Activated CD4-positive, CD25-positive, alpha-beta regulatory T cell treated with anti-CD3 and anti-CD28 coated beads, Interleukin-2, amount 50 U/mL, for 24 hours (primary cell): ENCODE measurements around the gene FBXL19.

Source experiments
- ATAC-seq, 2 donors: fragments of 150-1000 bp; cut with Tn5 transposase; one replicate each; pipeline ENCODE4 v1.10.0; 2021; ENCODE audit warnings: mild to moderate bottlenecking in 1 of 2, moderate library complexity in 1 of 2

The FBXL19 gene

DNA sequence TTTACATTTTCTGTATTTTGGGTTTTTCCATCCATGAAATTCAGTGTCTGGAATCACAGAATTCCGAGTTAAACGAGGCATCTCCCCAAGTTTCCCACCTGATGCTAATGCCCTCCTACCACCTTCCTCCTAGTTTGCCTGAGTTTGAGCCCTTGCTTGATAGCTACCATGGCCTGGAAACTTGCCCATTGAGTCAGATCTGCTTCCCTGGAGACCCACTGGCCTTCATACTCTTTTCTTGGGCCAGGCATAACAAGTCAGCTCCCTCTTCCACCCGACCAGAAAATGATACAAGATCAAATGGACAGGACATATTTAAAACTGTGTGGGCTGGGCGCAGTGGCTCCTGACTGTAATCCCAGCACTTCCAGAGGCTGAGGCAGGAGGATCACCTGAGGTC is 44.4 kb downstream of the FBXL19 start:
- ATAC-seq = no peak

DNA sequence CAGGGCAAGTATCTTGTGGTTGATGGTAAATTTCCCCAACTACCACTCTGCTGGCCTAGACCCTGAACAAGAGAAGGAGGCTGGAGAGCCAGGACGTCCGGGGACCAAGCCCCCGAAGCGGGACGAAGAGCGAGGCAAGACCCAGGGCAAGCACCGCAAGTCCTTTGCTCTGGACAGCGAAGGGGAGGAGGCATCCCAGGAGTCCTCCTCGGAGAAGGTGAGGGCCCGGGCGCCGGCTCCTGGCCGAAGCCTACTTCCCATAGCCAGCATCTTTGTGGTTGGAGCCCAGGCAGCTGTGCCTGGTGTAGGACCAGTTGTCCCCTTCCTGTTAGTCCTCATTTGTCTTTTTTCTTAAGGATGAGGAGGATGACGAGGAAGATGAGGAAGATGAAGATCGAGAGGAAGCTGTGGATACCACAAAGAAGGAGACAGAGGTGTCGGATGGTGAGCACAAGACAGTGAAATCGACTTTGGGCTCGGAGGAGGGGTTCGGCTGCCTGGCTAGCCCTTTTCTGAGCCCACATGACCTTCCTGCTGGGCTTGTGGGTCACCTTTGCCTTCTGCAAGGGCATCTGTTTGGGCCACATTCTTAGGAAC is 46.0 kb downstream of the FBXL19 start:
- ATAC-seq = no peak

DNA sequence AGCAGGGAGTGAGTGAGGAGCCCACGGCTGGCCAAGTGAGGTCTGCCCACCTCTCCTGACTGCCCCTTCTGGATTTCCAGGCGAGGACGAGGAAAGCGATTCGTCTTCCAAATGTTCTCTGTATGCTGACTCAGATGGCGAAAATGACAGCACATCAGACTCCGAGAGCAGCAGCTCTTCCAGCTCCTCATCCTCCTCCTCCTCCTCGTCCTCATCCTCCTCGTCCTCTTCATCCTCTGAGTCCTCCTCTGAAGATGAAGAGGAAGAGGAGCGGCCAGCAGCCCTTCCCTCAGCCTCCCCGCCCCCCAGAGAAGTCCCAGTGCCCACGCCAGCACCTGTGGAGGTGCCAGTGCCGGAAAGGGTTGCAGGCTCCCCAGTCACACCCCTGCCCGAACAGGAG is 47.9 kb downstream of the FBXL19 start:
- no peak for ATAC-seq

DNA sequence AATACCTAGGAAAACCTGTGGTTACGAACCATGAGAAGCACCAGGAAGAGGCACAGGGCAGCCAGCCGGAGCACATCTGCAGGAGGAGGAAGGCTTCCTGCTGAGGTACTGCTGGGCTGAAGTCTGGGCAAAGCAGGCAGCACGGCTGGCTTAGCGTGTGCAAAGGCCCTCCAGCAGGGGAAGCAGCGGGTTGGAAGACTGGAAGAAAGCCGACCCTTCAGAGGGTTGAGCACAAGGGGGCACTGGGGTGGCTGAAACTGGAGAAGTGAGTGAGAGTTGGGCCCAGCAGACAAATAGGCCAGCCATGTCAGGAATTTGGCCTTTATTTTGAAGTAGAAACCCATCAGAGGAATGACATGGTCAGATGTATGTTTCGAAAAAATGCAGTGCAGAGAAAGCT is 49.5 kb downstream of the FBXL19 start:
- no peak for ATAC-seq

DNA sequence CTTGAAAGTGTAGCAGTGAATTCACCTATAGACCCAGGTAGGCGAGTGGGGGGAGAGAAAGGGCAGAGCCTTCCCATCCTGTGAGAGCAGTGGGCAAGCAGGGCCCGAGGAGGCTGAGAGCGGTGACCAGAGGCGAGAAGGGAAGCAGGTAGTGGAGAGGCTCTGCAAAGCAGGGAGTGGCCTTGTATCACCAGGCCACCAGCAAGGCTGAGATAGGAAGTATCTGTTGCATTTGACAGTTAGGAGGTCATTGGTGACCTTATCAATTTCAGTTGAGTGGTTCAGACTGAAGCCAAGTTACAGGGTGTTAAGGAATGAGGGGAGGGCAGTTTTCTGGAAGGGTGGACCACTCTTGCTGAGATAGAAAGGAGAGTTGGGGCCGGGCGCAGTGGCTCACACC is 51.0 kb downstream of the FBXL19 start:
- ATAC-seq = no peak

DNA sequence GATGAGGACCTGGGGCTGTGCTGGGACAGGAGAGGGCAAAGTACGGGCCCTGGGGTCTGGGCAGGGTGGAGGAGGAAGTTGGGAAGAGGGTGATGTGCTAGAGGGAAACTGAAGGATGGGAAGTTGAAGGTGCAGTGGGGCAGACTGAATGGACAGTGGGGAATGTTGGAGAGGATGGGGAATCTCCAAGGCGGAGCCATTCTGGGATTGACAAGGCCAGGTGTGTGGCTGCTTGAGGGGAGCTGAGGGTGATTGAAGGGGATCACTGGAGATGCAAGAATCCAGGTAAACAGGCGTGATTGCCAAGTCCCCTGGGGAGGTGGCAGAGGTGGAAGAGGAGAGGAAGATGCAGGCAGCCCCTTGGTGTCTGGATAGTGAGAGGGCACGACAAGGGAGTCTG is 53.1 kb downstream of the FBXL19 start:
- ATAC-seq = no peak

DNA sequence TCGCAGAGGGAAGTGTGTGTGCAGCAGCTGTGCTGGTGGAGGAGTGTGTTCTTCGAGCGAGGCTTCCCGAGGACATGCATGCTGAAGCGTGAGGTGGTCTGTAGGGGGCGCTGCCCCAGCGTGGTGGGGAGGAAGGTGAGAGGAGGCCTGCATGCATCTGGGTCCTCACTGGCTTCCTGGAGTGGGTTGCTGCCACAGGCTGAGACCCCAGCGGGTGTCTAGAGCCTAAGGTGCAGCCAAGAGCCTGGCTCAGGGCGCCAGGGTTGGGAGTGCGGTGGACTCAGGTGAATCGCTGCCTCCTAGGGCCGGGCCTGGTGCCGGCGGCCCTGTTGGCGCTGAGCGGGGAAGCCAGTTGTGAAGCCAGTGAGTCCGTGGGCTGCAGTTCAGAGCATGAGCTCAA is 54.1 kb downstream of the FBXL19 start:
- no peak for ATAC-seq

DNA sequence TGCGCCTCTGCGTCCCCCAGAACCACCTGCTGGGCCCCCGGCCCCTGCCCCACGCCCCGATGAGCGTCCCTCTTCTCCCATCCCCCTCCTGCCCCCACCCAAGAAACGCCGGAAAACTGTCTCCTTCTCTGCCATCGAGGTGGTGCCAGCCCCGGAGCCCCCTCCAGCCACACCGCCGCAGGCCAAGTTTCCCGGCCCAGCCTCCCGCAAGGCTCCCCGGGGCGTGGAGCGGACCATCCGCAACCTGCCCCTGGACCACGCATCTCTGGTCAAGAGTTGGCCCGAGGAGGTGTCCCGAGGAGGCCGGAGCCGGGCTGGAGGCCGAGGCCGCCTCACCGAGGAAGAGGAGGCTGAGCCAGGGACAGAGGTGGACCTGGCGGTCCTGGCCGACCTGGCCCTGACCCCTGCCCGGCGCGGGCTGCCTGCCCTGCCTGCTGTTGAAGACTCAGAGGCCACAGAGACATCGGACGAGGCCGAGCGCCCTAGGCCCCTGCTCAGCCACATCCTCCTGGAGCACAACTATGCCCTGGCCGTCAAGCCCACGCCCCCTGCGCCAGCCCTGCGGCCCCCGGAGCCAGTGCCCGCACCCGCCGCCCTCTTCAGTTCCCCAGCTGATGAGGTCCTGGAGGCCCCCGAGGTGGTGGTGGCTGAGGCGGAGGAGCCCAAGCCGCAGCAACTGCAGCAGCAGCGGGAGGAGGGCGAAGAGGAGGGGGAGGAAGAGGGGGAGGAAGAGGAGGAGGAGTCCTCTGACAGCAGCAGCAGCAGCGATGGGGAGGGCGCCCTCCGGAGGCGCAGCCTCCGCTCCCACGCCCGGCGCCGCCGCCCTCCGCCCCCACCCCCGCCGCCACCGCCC is 56.0 kb downstream of the FBXL19 start:
- ATAC-seq = no peak

DNA sequence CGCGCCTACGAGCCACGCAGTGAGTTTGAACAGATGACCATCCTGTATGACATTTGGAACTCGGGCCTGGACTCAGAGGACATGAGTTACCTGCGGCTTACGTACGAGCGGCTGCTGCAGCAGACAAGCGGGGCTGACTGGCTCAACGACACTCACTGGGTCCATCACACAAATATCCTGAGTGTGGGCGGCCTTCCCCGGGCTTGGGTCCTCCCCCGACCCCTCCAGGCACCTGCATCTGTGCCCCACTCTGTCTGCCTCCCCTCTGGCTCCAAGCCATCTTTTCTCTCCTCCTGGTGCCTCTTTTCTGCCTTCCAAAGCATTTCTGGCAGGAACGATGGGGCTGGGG is 56.6 kb downstream of the FBXL19 start:
- no peak for ATAC-seq

DNA sequence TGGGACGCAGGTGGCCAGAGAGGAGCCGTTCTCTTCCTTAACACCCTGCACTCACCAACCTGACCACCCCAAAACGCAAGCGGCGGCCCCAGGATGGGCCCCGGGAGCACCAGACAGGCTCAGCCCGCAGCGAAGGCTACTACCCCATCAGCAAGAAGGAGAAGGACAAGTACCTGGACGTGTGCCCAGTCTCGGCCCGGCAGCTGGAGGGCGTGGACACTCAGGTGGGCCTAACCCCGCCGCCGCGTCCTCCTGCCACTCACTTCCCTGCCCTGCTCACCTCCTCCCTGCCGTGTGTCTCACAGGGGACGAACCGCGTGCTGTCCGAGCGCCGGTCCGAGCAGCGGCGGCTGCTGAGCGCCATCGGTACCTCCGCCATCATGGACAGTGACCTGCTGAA is 57.1 kb downstream of the FBXL19 start:
- ATAC-seq = no peak

DNA sequence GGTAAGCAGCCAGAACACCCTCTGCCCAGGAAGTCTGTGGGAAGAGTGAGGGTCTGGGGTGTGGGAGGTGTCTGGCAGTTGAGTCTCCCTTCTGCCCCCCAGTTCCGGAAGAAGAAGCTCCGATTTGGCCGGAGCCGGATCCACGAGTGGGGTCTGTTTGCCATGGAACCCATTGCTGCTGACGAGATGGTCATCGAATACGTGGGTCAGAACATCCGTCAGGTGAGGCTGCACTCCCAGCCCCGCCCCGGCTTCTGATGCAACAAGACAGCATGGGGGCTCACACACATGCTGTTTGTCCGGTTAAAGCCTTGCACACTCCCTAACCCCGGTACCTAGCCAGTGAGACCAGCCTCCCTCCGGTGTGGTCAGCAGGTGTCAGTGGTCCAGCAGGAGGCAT is 57.6 kb downstream of the FBXL19 start:
- ATAC-seq = no peak

DNA sequence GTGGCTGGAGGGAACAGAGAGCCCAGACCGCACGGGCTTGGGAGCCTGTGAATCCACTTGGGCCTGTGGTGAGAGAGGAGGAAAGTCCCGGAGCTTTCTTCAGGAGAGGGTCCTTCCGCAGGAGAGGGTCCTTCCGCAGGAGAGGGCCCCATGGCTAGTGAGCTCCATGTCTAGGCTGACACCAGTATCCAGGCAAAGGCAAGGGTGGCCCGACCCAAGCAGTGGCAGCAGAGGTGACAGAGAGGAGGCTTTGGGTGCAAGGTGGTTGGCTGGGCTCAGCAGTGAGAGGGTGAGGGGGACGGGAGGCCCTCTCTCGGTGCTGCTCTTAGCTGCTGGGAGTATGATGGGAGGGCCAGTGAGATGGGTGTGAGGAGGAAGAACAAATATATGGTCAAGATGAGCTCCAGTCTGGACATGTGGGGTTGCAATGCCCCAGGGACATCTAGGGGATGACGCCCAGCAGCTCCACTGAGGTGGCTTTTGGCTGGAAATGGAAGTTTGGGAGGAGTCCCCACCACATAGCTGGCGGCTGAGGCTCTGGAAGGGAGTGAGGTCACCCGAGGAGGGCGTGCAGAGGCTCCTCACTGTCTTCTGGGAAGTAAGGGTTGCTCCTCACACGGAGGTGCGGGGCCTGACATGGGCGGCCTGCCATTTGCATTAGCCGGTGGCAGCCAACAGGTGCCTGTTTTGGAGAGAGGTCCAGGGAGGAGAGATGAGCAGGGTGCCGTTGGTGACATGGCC is 59.3 kb downstream of the FBXL19 start:
- no peak for ATAC-seq

DNA sequence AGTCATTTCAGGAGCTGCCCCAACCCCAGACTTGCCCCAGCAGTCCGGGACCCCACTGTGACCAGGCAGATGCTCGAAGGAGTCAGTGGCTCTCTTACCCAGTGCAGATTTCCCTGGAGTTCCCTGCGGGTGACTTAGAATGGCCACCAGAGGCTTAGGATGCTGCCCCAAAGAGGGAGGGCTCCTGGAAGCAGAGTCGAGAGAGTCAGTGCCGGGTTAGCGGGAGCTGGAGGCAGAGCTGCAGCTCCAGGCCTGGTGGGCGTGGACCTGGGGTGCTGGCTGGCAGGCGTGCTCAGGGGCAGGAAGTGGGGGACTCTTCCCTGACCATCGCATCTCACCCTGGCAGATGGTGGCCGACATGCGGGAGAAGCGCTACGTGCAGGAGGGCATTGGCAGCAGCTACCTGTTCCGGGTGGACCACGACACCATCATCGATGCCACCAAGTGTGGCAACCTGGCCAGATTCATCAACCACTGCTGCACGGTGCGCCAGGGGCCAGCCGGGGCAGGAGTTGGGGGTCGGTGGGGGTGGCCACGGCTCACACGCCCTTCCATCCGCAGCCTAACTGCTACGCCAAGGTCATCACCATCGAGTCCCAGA is 60.0 kb downstream of the FBXL19 start:
- ATAC-seq = no peak

DNA sequence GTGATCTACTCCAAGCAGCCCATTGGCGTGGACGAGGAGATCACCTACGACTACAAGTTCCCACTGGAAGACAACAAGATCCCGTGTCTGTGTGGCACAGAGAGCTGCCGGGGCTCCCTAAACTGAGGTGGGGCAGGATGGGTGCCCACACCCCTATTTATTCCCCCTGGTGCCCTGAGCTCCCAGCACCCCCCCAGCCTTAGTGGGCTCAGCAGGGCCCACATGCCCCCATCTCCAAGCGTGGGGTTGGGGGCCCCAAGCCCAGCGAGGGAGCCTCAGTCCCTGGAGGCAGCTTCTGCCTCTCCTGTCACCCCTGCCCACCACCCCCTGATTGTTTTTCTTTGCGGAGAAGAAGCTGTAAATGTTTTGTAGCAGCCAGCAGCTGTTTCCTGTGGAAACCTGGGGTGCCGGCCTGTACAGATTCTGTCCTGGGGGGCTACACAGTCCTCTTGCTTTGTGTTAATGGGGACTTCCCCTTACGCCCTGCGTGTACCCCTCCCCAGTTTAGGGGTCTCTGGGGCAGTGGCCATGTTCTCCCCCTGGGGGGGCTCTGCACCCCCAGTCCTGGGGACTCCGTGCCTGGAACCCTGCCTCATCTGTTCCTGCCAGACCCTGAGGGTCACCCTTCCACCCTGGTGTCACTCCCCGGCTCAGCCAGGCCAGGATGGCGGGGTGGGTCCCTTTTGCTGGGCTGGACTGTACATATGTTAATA is 60.7 kb downstream of the FBXL19 start:
- ATAC-seq = no peak

DNA sequence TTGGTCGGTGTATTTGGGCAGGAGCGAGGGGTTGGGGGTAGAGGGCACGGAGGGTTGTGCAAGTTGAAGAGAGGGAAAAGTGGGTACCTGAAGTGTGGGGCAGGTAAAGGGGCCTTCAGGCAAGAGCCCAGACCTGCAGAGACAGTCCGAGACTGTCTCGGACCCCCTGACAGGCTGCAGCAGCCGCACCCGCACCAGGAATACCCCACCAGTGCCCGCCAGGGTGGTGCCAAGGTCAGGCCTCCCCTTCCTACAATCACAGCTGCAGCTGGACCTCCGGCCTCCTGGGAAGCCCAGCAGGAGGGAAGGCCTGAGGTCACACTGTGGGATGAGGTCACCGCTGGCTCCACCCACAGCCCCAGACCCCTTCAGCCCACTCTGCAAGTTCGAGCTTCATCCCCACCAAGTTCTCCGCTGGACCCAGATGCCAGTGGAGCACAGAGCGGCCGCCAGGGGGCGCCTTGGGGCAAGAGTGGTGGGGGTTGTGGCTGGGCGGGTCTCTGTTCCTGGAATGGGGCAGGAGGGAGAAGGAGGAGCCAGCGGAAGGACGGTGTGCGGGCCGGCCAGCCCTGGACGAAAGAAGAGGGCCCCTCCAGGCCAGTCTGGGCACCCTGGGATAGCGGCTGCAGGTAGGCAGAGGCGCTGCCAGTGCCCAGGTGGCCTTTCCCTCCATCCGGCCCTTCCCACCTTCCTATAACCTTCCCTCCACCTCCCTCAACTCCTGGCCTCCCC is 61.5 kb downstream of the FBXL19 start, which contains the start of gene HSD3B7:
Gene HSD3B7 (plus strand): TSS at position 539 of the 732 bp plus-strand sequence. CDS start 452 bp downstream, outside the sequence.
- ATAC-seq = peak; percentile 67 to 79

DNA sequence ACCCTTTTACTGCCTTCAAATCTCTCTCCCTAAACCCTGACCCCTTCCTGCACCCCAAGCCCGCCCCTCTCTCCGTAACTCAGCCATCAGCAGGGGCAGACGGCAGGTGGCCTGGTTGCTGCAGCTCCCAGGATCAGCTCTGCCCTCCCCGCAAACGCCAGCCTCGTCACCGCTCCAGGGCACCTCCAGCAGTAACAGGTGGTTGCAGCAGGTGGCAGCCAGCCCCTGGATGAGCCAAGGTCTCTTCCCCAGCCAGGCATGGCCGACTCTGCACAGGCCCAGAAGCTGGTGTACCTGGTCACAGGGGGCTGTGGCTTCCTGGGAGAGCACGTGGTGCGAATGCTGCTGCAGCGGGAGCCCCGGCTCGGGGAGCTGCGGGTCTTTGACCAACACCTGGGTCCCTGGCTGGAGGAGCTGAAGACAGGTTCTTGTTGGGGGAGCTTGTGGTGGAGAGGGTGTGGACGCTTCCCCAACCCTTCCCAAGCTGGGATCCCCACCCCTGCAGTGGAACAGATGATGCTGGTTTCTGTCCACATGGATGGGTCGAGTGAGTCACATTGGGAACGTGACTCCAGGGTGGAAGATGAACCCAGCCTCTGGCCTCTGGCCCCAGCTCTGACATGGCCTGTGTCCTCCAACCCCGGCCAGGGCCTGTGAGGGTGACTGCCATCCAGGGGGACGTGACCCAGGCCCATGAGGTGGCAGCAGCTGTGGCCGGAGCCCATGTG is 62.2 kb downstream of the FBXL19 start:
- no peak for ATAC-seq

DNA sequence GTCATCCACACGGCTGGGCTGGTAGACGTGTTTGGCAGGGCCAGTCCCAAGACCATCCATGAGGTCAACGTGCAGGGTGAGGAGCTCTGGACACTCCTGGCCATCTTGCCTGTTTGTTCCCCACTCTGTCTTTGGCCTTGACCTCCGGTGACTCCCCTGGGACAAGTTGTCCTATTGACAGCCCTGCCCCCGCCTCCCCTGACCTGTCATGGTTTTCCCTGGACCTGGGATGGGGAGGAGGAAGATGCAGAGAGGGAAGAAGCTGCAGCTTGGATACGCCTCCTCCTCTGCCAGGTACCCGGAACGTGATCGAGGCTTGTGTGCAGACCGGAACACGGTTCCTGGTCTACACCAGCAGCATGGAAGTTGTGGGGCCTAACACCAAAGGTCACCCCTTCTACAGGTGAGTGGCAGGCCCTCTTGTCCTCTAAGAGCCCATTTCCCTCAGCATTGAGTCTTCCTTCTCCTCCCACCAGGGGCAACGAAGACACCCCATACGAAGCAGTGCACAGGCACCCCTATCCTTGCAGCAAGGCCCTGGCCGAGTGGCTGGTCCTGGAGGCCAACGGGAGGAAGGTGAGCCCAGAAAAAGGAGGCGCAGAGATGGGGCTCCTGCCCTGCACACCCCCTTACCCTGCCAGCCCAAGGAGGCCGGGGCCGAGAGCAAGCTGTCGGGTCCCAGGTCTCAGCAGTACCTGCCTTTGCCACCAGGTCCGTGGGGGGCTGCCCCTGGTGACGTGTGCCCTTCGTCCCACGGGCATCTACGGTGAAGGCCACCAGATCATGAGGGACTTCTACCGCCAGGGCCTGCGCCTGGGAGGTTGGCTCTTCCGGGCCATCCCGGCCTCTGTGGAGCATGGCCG is 63.0 kb downstream of the FBXL19 start:
- ATAC-seq = no peak

DNA sequence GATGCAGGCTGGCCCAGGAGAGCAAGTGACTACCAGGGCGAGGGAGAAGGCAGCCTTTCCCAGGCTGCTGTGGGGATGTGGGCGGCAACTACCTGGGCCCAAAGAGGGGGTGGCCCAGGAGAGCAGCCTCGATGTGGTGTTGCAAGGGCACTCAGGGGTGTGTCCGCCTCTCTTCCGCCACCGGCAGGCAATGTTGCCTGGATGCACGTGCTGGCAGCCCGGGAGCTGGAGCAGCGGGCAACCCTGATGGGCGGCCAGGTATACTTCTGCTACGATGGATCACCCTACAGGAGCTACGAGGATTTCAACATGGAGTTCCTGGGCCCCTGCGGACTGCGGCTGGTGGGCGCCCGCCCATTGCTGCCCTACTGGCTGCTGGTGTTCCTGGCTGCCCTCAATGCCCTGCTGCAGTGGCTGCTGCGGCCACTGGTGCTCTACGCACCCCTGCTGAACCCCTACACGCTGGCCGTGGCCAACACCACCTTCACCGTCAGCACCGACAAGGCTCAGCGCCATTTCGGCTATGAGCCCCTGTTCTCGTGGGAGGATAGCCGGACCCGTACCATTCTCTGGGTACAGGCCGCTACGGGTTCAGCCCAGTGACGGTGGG is 64.3 kb downstream of the FBXL19 start:
- no peak for ATAC-seq

DNA sequence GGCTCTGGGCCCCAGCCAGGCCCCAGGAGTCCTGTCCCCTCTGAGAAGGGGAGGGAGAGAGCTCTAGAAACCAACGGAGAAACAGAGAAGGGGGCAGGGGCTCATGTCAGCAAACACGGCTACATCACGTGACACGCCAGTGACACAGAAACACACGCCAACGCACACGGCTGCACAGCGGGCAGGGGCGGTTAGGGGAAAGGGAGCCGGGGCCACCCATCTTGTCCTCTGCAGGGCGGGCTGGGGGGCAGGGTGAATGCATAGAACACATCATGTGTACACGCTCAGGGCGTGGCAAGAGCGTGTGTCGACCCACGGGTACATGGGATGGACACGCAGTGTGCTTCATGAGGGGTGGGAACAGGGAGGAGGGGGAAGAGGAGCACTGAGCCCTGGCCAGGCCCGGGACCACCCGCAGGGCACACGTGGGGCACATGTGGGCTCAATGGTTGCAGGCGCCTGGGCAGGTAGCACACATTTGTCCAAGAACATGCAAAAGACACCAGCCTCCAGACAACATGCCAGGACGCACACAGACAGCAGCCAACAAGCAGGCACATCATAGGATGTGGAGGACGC is 66.2 kb downstream of the FBXL19 start:
- ATAC-seq = no peak
